HEK293 (cell line): Measurements from ENCODE around the gene VSTM2A.
A peak's percentile ranks its signal among the peaks of the same experiment; 100 is the strongest.
"Not testable (repeated sequence)": the region's sequence is repeated elsewhere in the genome, so short reads cannot be mapped to it uniquely, and the experiment has no call there.

Experiments used
- CTCF ChIA-PET: fragments of 350-600 bp; formaldehyde crosslinking; extraction: SDS; loops from one replicate; lab custom pipeline; 2021; ENCODE audit warnings: antibody characterized with exemption; lab: Yijun Ruan, JAX
- POLR2A ChIA-PET: fragments of 300-600 bp; formaldehyde crosslinking; extraction: SDS; loops from one replicate; lab custom pipeline; 2020; ENCODE audit warnings: antibody characterized with exemption, inconsistent platforms; lab: Yijun Ruan, JAX
- H3K27ac ChIP-seq: fragments of 200-500 bp; sonication (Bioruptor generic); 2 replicates; pipeline ENCODE4 v1.5.1; 2014; ENCODE audit warnings: low read depth, low read length, control low read depth, inconsistent platforms; ENCODE audit errors: extremely low read depth
- H3K36me3 ChIP-seq, 2 experiments: fragments of 200-500 bp in 1 of 2; sonication (Bioruptor generic) in 1 of 2; 1 replicate in 1 of 2; 2 replicates in 1 of 2; pipeline ENCODE4 v1.5.1; 2014 to 2017; ENCODE audit warnings: inconsistent platforms in 2 of 2, low read length in 2 of 2; ENCODE audit not compliant: control insufficient read depth in 2 of 2, insufficient read depth in 1 of 2
- H3K4me1 ChIP-seq: fragments of 200-500 bp; sonication (Bioruptor generic); 2 replicates; pipeline ENCODE4 v1.5.1; 2014; ENCODE audit warnings: mild to moderate bottlenecking, low read length, inconsistent platforms; ENCODE audit not compliant: control insufficient read depth, insufficient read depth
- H3K4me3 ChIP-seq: 2 replicates; pipeline ENCODE4 v1.5.1; 2011; ENCODE audit warnings: low read depth, mild to moderate bottlenecking, control low read depth, low read length, moderate library complexity
- H3K9me3 ChIP-seq: fragments of 200-500 bp; sonication (Bioruptor generic); 2 replicates; pipeline ENCODE4 v1.5.1; 2014; ENCODE audit warnings: low read depth, low read length, inconsistent platforms; ENCODE audit not compliant: control insufficient read depth, insufficient read depth
- ZBTB1 ChIP-seq: fragments of 450-650 bp; formaldehyde crosslinking; IDR thresholded peaks from 2 replicates; pipeline ENCODE4 v1.5.1; 2016; ENCODE audit warnings: missing biosample characterization, missing genetic modification characterization
- ZBTB17 ChIP-seq: fragments of 450-650 bp; formaldehyde crosslinking; IDR thresholded peaks from 2 replicates; pipeline ENCODE4 v1.5.1; 2016; ENCODE audit warnings: missing biosample characterization, missing genetic modification characterization
- ZBTB20 ChIP-seq: fragments of 450-650 bp; formaldehyde crosslinking; IDR thresholded peaks from 2 replicates; pipeline ENCODE4 v1.5.1; 2016; ENCODE audit warnings: missing biosample characterization, missing genetic modification characterization
- ZBTB8A ChIP-seq: fragments of 450-650 bp; formaldehyde crosslinking; IDR thresholded peaks from 2 replicates; pipeline ENCODE4 v1.5.1; 2016; ENCODE audit warnings: missing biosample characterization, missing genetic modification characterization
- ZFP41 ChIP-seq: fragments of 450-650 bp; formaldehyde crosslinking; IDR thresholded peaks from 2 replicates; pipeline ENCODE4 v1.5.1; 2016; ENCODE audit warnings: missing biosample characterization, missing genetic modification characterization, borderline replicate concordance
- ZNF114 ChIP-seq: fragments of 450-650 bp; formaldehyde crosslinking; IDR thresholded peaks from 2 replicates; pipeline ENCODE4 v1.5.0; 2017; ENCODE audit warnings: missing biosample characterization, missing genetic modification characterization
- ZNF335 ChIP-seq: fragments of 450-650 bp; formaldehyde crosslinking; conservative IDR thresholded peaks from 2 replicates; pipeline ENCODE4 v1.5.1; 2016; ENCODE audit warnings: missing biosample characterization, missing genetic modification characterization
- ZNF341 ChIP-seq: fragments of 450-650 bp; formaldehyde crosslinking; IDR thresholded peaks from 2 replicates; pipeline ENCODE4; 2016; ENCODE audit warnings: low read depth, missing biosample characterization, missing genetic modification characterization
- ZNF350 ChIP-seq: fragments of 450-650 bp; formaldehyde crosslinking; IDR thresholded peaks from 2 replicates; pipeline ENCODE4 v1.5.0; 2017; ENCODE audit warnings: missing biosample characterization, mild to moderate bottlenecking, missing genetic modification characterization
- ZNF426 ChIP-seq: fragments of 450-650 bp; formaldehyde crosslinking; IDR thresholded peaks from 2 replicates; pipeline ENCODE4 v1.5.1; 2017; ENCODE audit warnings: missing biosample characterization, missing genetic modification characterization, mild to moderate bottlenecking, inconsistent platforms, moderate library complexity
- ZNF48 ChIP-seq: fragments of 450-650 bp; formaldehyde crosslinking; IDR thresholded peaks from 2 replicates; pipeline ENCODE4 v1.5.1; 2016; ENCODE audit warnings: missing biosample characterization, missing genetic modification characterization
- ZNF776 ChIP-seq: fragments of 450-650 bp; formaldehyde crosslinking; IDR thresholded peaks from 2 replicates; pipeline ENCODE4 v1.5.0; 2017; ENCODE audit warnings: missing biosample characterization, missing genetic modification characterization, borderline replicate concordance
- TF ChIP-seq, protein P1 (sequence below): fragments of 450-650 bp; formaldehyde crosslinking; optimal IDR thresholded peaks from 2 replicates; pipeline ENCODE3; 2016; ENCODE audit warnings: missing biosample characterization, mild to moderate bottlenecking, missing genetic modification characterization
- TF ChIP-seq, protein P2 (sequence below): fragments of 450-650 bp; formaldehyde crosslinking; IDR thresholded peaks from 2 replicates; pipeline ENCODE4 v1.5.1; 2016; ENCODE audit warnings: missing biosample characterization, missing genetic modification characterization

Gene VSTM2A, protein sequence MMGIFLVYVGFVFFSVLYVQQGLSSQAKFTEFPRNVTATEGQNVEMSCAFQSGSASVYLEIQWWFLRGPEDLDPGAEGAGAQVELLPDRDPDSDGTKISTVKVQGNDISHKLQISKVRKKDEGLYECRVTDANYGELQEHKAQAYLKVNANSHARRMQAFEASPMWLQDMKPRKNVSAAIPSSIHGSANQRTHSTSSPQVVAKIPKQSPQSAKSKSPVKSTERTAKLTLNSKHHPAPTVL

DNA sequence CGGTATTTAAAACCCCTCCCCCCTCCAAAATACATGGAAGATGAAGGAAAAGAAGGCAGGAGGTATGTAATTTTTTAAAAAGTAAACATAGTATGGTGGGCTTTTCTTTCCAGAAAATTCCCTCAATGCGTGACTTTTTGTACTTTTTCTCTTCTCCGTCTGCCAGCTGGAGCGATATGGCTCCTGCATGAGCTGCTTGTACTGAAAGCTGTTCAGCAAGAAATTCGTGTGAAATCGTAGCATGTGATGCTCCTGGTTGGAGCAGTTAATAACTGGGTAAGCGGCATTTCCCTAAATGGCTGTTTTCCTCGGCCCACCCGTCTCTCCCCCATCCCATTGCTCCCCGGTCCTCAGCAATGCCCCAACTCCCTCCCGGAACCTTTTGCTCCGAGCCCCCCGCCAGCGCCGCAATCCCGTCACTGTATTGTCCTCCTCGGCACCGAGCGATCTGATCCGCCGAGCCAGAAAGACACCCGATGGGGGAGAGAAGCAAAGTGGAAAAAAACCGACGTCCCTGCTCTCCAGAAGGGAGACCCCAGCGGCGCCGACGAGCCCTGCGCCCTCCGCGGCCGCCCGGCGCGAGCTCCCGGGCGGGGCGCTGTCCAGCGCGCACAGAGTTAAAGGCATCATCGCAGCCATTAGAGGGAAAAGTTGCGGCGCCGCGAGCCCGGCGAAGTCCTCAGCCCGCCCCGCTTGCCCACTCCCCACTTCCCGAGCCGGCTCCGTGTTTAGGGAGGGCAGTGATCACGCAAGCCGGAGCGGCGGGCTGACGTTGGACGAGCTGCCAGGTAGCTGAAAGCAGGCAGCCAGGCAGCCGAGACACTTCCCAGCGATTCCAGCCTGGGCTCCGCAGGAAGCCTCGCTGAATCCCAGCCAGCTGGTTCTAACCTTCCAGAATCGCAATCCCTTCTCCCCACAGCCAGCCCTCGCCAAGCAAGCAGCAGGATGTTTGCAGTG, at the start of gene VSTM2A:
Gene VSTM2A, plus strand, starts transcription at position 707 of the 957 bp plus-strand sequence. CDS start 356 bp downstream, outside the sequence.
- Histone ChIP-seq H3K27ac (no peak within 1 kb of the TSS), H3K9me3 (no peaks in the 10 kb centered on the region), H3K36me3 (no peaks in the 10 kb centered on the region), H3K4me1 (no peaks in the 10 kb centered on the region)
- POLR2A ChIA-PET = no interaction called here
- peak; percentile 49; the same call in 1 of the 2 replicates for TF ChIP-seq ZBTB20
- TF ChIP-seq, protein P1, sequence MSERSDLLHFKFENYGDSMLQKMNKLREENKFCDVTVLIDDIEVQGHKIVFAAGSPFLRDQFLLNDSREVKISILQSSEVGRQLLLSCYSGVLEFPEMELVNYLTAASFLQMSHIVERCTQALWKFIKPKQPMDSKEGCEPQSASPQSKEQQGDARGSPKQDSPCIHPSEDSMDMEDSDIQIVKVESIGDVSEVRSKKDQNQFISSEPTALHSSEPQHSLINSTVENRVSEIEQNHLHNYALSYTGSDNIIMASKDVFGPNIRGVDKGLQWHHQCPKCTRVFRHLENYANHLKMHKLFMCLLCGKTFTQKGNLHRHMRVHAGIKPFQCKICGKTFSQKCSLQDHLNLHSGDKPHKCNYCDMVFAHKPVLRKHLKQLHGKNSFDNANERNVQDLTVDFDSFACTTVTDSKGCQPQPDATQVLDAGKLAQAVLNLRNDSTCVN (tag by site-specific recombination) = peak; percentile 42
- TF ChIP-seq, protein P2, sequence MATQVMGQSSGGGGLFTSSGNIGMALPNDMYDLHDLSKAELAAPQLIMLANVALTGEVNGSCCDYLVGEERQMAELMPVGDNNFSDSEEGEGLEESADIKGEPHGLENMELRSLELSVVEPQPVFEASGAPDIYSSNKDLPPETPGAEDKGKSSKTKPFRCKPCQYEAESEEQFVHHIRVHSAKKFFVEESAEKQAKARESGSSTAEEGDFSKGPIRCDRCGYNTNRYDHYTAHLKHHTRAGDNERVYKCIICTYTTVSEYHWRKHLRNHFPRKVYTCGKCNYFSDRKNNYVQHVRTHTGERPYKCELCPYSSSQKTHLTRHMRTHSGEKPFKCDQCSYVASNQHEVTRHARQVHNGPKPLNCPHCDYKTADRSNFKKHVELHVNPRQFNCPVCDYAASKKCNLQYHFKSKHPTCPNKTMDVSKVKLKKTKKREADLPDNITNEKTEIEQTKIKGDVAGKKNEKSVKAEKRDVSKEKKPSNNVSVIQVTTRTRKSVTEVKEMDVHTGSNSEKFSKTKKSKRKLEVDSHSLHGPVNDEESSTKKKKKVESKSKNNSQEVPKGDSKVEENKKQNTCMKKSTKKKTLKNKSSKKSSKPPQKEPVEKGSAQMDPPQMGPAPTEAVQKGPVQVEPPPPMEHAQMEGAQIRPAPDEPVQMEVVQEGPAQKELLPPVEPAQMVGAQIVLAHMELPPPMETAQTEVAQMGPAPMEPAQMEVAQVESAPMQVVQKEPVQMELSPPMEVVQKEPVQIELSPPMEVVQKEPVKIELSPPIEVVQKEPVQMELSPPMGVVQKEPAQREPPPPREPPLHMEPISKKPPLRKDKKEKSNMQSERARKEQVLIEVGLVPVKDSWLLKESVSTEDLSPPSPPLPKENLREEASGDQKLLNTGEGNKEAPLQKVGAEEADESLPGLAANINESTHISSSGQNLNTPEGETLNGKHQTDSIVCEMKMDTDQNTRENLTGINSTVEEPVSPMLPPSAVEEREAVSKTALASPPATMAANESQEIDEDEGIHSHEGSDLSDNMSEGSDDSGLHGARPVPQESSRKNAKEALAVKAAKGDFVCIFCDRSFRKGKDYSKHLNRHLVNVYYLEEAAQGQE = peak; percentile 86
- peak; percentile 63 for TF ChIP-seq ZNF335
- TF ChIP-seq ZBTB17 = peak; percentile 64; the same call in 1 of the 2 replicates
- TF ChIP-seq ZNF48 (tag by site-specific recombination) = no peak
- TF ChIP-seq ZNF341 (tag by site-specific recombination) = no peak
- TF ChIP-seq ZNF114 (tag by site-specific recombination) = no peak
- peak; percentile 64 for TF ChIP-seq ZBTB8A (tag by site-specific recombination)
- no peak for TF ChIP-seq ZNF776 (tag by site-specific recombination)
- TF ChIP-seq, all 188 proteins: peak for 6
- CTCF ChIA-PET = no interaction called here
- peak within 1 kb of the TSS; percentile 34 for H3K4me3 ChIP-seq

DNA sequence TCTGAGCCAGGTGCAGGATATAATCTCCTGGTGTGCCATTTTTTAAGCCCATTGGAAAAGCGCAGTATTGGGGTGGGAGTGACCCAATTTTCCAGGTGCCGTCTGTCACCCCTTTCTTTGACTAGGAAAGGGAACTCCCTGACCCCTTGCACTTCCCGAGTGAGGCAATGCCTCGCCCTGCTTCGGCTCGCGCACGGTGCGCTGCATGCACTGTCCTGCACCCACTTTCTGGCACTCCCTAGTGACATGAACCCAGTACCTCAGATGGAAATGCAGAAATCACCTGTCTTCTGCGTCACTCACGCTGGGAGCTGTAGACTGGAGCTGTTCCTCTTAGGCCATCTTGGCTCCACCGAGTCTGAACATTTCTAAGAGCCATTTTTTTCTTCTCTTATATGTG, 37.6 kb upstream of the VSTM2A start:
- H3K4me3 ChIP-seq, CTCF ChIA-PET, H3K9me3 ChIP-seq, H3K36me3 ChIP-seq, H3K4me1 ChIP-seq, POLR2A ChIA-PET, H3K27ac ChIP-seq: not testable (repeated sequence)

DNA sequence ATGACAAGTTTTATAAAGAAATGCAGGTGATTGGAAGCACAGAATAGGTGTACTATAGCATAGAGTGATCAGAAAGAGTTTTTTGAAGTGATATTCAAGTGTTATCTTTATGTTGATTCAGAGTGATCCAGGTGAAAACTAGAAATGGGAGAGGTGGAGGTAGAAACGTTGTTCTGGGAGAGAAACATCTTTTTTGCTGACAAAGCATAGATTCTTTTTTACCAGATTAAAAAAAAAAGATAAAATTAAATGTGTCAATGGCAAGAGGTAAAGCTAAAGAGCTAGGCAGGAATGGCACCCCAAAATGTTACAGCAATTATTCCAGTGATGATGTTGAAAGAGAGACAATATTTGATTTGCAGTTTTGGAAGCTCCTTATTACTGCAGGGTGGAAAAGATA, 12.6 kb upstream of the VSTM2A start:
- POLR2A ChIA-PET = no interaction called here
- TF ChIP-seq ZBTB1 (no peak), ZNF426 (no peak), ZFP41 (no peak), ZNF350 (tag by site-specific recombination) (no peak)
- H3K4me3 ChIP-seq = no peak overlapping the region
- H3K4me1 ChIP-seq = no peaks in the 10 kb centered on the region
- H3K36me3 ChIP-seq = no peaks in the 10 kb centered on the region
- H3K27ac ChIP-seq = no peak overlapping the region
- CTCF ChIA-PET = interaction anchor here (0.6 kb wide), 1 partner anchor 911 kb away, joined by 3 read pairs; no protein-coding TSS in a partner anchor
- no peaks in the 10 kb centered on the region for H3K9me3 ChIP-seq
